BE2C (cell line): ENCODE results near the gene TJP2.
"Not testable (repeated sequence)": the region's sequence is repeated elsewhere in the genome, so short reads cannot be mapped to it uniquely, and the experiment has no call there.

Source experiments
- DNase-seq: peaks from one replicate; pipeline ENCODE4 v3.0.0-alpha.2; 2020
- H3K27me3 ChIP-seq: fragments of 250-450 bp; sonication (Bioruptor Pico); 2 replicates; pipeline ENCODE4 v1.5.1; 2020; ENCODE audit warnings: mild to moderate bottlenecking
- H3K36me3 ChIP-seq: fragments of 250-450 bp; sonication (Bioruptor Pico); 2 replicates; pipeline ENCODE4 v1.5.1; 2020; ENCODE audit warnings: mild to moderate bottlenecking
- H3K4me1 ChIP-seq: fragments of 250-450 bp; sonication (Bioruptor Pico); 2 replicates; pipeline ENCODE4 v1.5.1; 2020
- H3K4me3 ChIP-seq: 2 replicates; pipeline ENCODE4 v1.5.1; 2011; ENCODE audit warnings: low read depth, low read length
- H3K9me3 ChIP-seq: fragments of 250-450 bp; sonication (Bioruptor Pico); 2 replicates; pipeline ENCODE4 v1.5.1; 2020
- TF ChIP-seq, protein P1 (sequence below): IDR thresholded peaks from 2 replicates; pipeline ENCODE4 v1.5.1; 2012; ENCODE audit warnings: mild to moderate bottlenecking, low read depth, low read length

The TJP2 gene

DNA sequence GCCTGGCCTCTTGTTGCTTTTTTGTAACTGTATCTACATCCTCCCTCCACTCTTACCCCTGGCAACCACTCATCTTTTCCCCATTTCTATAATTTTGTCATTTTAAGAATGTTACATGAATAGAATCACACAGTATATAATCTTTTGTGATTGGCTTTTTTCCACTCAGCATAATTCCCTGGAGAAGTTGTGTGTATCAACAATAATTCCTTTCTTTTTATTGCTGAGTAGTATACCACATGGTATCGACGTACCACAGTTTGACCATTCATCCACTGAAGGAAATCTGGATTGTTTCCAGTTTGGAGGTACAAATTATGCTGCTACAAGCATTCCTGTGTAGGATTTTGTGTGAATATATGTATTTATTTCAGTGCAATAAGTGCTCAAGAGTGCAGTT is 129.3 kb downstream of the TJP2 start:
- Histone ChIP-seq H3K9me3 (no peaks in the 10 kb centered on the region), H3K4me3 (no peak overlapping the region), H3K36me3 (no peaks in the 10 kb centered on the region), H3K27me3 (no peaks in the 10 kb centered on the region; the same call in 1 of the 2 replicates), H3K4me1 (no peaks in the 10 kb centered on the region)
- TF ChIP-seq, protein P1, sequence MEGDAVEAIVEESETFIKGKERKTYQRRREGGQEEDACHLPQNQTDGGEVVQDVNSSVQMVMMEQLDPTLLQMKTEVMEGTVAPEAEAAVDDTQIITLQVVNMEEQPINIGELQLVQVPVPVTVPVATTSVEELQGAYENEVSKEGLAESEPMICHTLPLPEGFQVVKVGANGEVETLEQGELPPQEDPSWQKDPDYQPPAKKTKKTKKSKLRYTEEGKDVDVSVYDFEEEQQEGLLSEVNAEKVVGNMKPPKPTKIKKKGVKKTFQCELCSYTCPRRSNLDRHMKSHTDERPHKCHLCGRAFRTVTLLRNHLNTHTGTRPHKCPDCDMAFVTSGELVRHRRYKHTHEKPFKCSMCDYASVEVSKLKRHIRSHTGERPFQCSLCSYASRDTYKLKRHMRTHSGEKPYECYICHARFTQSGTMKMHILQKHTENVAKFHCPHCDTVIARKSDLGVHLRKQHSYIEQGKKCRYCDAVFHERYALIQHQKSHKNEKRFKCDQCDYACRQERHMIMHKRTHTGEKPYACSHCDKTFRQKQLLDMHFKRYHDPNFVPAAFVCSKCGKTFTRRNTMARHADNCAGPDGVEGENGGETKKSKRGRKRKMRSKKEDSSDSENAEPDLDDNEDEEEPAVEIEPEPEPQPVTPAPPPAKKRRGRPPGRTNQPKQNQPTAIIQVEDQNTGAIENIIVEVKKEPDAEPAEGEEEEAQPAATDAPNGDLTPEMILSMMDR, result no peak
- DNase-seq, result no peak

DNA sequence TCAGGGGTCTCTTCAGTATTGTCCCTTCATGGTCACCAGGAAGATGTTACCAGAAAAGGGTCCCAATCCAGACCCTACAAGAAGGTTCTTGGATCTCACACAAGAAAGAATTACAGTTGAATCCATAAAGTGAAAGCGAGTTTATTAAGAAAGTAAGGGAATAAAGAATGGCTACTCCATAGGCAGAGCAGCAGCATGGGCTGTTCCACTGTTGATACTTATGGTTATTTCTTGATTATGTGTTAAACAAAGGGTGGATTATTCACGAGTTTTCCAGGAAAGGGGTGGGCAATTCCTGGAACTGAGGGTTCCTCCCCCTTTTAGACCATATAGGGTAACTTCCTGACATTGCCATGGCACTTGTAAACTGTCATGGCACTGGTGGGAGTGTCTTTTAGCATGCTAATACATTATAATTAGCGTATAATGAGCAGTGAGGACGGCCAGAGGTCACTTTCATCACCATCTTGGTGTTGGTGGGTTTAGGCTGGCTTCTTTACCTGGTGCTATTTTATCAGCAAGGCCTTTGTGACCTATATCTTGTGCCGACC is 132.9 kb downstream of the TJP2 start:
- H3K4me1 ChIP-seq, DNase-seq, H3K36me3 ChIP-seq, H3K4me3 ChIP-seq, H3K9me3 ChIP-seq, H3K27me3 ChIP-seq: not testable (repeated sequence)

- Histone ChIP-seq H3K36me3 (no peaks in the 10 kb centered on the region), H3K4me3 (no peak overlapping the region), H3K4me1 (no peaks in the 10 kb centered on the region), H3K9me3 (no peaks in the 10 kb centered on the region), H3K27me3 (no peaks in the 10 kb centered on the region; the same call in 1 of the 2 replicates)
- no peak for DNase-seq
- TF ChIP-seq, protein P1, result no peak
These were observed 133.5 kb downstream of the TJP2 start for GRCh38 chr9:69307446-69308205.

DNA sequence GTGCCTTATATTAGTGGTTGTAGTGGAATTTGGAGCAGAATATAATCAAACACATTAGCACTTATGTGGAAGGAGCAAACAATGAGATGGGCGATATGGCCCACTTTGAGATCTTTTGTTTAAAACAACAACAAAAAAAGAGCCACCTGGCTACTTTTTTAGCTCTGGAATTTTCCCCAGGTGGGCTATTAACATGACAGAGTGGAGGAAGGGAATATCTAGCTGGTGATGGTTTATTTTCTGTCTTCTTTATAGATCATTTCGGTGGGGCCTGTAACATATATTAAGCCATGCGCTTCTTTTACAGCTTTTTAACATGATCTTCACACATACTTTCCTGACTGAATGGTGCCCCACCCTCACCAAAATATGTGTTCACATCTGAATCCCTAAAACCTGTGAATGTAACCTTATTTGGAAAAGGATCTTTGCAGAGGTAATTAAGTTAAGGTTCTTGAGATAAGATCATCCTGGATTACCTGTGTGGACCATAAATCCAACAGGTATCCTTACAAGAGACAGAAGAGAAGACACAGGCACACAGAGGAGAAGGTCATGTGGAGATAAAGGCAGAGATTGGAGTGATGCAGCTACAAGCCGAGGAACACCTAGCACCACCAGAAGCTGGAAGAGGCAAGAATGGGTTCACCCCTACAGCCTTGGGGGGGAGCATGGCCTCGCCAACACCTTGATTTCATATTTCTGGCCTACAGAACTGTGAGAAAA is 134.3 kb downstream of the TJP2 start:
- DNase-seq, result no peak
- no peak overlapping the region for H3K4me3 ChIP-seq
- TF ChIP-seq, protein P1, result no peak

GRCh38 chr9:69313175-69313574 is 139.1 kb downstream of the TJP2 start:
- Histone ChIP-seq H3K27me3 (no peaks in the 10 kb centered on the region), H3K4me3 (no peak overlapping the region), H3K9me3 (no peaks in the 10 kb centered on the region), H3K4me1 (no peaks in the 10 kb centered on the region), H3K36me3 (no peaks in the 10 kb centered on the region)
- TF ChIP-seq, protein P1, result no peak
- DNase-seq, result no peak

More for the DNA sequence above, 134.3 kb downstream of the TJP2 start:
- Histone ChIP-seq H3K9me3 (no peaks in the 10 kb centered on the region), H3K27me3 (no peaks in the 10 kb centered on the region; the same call in 1 of the 2 replicates), H3K4me1 (no peaks in the 10 kb centered on the region), H3K36me3 (no peaks in the 10 kb centered on the region)

DNA sequence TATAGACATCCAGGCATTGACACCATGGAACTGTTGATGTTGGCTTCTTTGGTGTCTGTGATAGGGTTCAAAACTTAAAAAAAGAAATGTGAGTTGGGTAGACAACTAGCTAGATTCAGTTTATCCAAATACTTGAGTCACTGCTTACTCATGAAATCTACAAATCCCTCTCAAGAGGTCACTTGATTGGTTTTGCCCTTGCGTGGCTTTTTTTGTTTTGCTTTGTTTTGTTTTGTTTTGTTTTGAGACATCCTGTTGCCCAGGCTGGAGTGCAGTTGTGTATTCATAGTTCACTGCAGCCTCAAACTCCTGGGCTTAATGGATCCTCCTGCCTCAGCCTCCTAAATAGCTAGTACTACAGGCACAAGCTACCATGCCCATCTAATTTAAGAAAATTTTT is 140.5 kb downstream of the TJP2 start:
- H3K4me1 ChIP-seq, result no peaks in the 10 kb centered on the region
- H3K4me3 ChIP-seq, result no peak overlapping the region
- peaks cover 4% of the 10 kb centered on the region for H3K27me3 ChIP-seq
- DNase-seq, result no peak
- TF ChIP-seq, protein P1, result no peak
- no peaks in the 10 kb centered on the region for H3K9me3 ChIP-seq
- no peaks in the 10 kb centered on the region for H3K36me3 ChIP-seq
